HG03135 (cell line): ENCODE results near the gene TMEM170B.
A peak's percentile ranks its signal among the peaks of the same experiment; 100 is the strongest.
"Not testable (repeated sequence)": the region's sequence is repeated elsewhere in the genome, so short reads cannot be mapped to it uniquely, and the experiment has no call there.

Experiments used
- ATAC-seq: cut with Tn5 transposase; IDR thresholded peaks from one replicate; pipeline ENCODE4 v1.9.1; 2021; ENCODE audit warnings: mild to moderate bottlenecking, moderate library complexity; ENCODE audit not compliant: unreplicated experiment

TMEM170B gene

GRCh38 chr6:11527274-11527870 is 10.2 kb upstream of the TMEM170B start:
- ATAC-seq = no peak

GRCh38 chr6:11528996-11529395 is 8.6 kb upstream of the TMEM170B start:
- ATAC-seq = no peak

GRCh38 chr6:11532097-11532496 is 5.5 kb upstream of the TMEM170B start:
- no peak for ATAC-seq

GRCh38 chr6:11534561-11534960 is 3.0 kb upstream of the TMEM170B start:
- no peak for ATAC-seq

- no peak for ATAC-seq
Measured at GRCh38 chr6:11535801-11536230, 1.7 kb upstream of the TMEM170B start.

- peak; percentile 1 for ATAC-seq
Measured at GRCh38 chr6:11536795-11537194, 754 bp upstream of the TMEM170B start.

- peak; percentile 18 for ATAC-seq
Measured at GRCh38 chr6:11538052-11538818, 686 bp downstream of the TMEM170B start.

- no peak for ATAC-seq
Measured at GRCh38 chr6:11538819-11539468, 1.4 kb downstream of the TMEM170B start.

GRCh38 chr6:11542863-11543262 is 5.3 kb downstream of the TMEM170B start:
- no peak for ATAC-seq

GRCh38 chr6:11543919-11544518 is 6.5 kb downstream of the TMEM170B start:
- no peak for ATAC-seq

GRCh38 chr6:11547846-11548245 is 10.3 kb downstream of the TMEM170B start:
- ATAC-seq = not testable (repeated sequence)

- ATAC-seq = not testable (repeated sequence)
Measured at GRCh38 chr6:11548578-11548977, 11.0 kb downstream of the TMEM170B start.

- no peak for ATAC-seq
Measured at GRCh38 chr6:11551053-11551452, 13.5 kb downstream of the TMEM170B start.

- no peak for ATAC-seq
Measured at GRCh38 chr6:11552442-11552841, 14.9 kb downstream of the TMEM170B start.

- ATAC-seq = no peak
Measured at GRCh38 chr6:11553824-11554223, 16.3 kb downstream of the TMEM170B start.

- no peak for ATAC-seq
Measured at GRCh38 chr6:11556309-11556708, 18.8 kb downstream of the TMEM170B start.

- no peak for ATAC-seq
Measured at GRCh38 chr6:11563793-11564192, 26.2 kb downstream of the TMEM170B start.

- no peak for ATAC-seq
Measured at GRCh38 chr6:11566609-11567008, 29.1 kb downstream of the TMEM170B start.

- ATAC-seq = no peak
Measured at GRCh38 chr6:11571073-11571472, 33.5 kb downstream of the TMEM170B start.

GRCh38 chr6:11575408-11576033 is 38.0 kb downstream of the TMEM170B start:
- ATAC-seq = peak; percentile 99
